ENCODE data around the gene GPC5. TPM values are rescaled to one million over a fixed set of nuclear protein-coding genes. Genes with fewer than 3 reads are reported as not detected.

The GPC5 gene
- total RNA-seq, 1 experiment from 2014 or later = not detected

- DNase-seq = no peak
- peaks cover 5% of the 10 kb centered on the region for H3K9me3 Mint-ChIP-seq (ENCODE audit: low read depth, unreplicated experiment)
- H3K27ac Mint-ChIP-seq (ENCODE audit: unreplicated experiment) = no peak overlapping the region
- TF ChIP-seq CTCF (IDR thresholded peaks at IDR 0.05; ENCODE audit: unreplicated experiment) = no peak
- H3K4me3 Mint-ChIP-seq (ENCODE audit: low read depth, unreplicated experiment) = no peak overlapping the region
- no TSS peak for BruUV-seq (replicated peaks)
- H3K36me3 Mint-ChIP-seq (ENCODE audit: insufficient read depth, unreplicated experiment) = no peaks in the 10 kb centered on the region
- no peaks in the 10 kb centered on the region for H3K27me3 Mint-ChIP-seq (ENCODE audit: unreplicated experiment)
- intact Hi-C loops (cut with micrococcal nuclease; ENCODE audit: unreplicated experiment) = no loop called here
- CTCF ChIA-PET = no interaction called here
- H3K4me1 Mint-ChIP-seq (ENCODE audit: low read depth, unreplicated experiment) = no peaks in the 10 kb centered on the region
Measured at GRCh38 chr13:91922969-91923592, 524.7 kb downstream of the GPC5 start.

GRCh38 chr13:91930687-91931086 is 532.3 kb downstream of the GPC5 start:
- no peak for TF ChIP-seq CTCF (IDR thresholded peaks at IDR 0.05; ENCODE audit: unreplicated experiment)
- CTCF ChIA-PET = no interaction called here
- H3K9me3 Mint-ChIP-seq (ENCODE audit: low read depth, unreplicated experiment) = no peaks in the 10 kb centered on the region
- H3K27ac Mint-ChIP-seq (ENCODE audit: unreplicated experiment) = no peak overlapping the region
- H3K4me3 Mint-ChIP-seq (ENCODE audit: low read depth, unreplicated experiment) = no peak overlapping the region
- H3K36me3 Mint-ChIP-seq (ENCODE audit: insufficient read depth, unreplicated experiment) = no peaks in the 10 kb centered on the region
- H3K27me3 Mint-ChIP-seq (ENCODE audit: unreplicated experiment) = no peaks in the 10 kb centered on the region
- no peaks in the 10 kb centered on the region for H3K4me1 Mint-ChIP-seq (ENCODE audit: low read depth, unreplicated experiment)
- no TSS peak for BruUV-seq (replicated peaks)
- DNase-seq = no peak
- intact Hi-C loops (cut with micrococcal nuclease; ENCODE audit: unreplicated experiment) = no loop called here

GRCh38 chr13:91934354-91934753 is 535.9 kb downstream of the GPC5 start:
- H3K27ac Mint-ChIP-seq (ENCODE audit: unreplicated experiment) = no peak overlapping the region
- CTCF ChIA-PET = no interaction called here
- no peaks in the 10 kb centered on the region for H3K4me1 Mint-ChIP-seq (ENCODE audit: low read depth, unreplicated experiment)
- no peaks in the 10 kb centered on the region for H3K9me3 Mint-ChIP-seq (ENCODE audit: low read depth, unreplicated experiment)
- H3K36me3 Mint-ChIP-seq (ENCODE audit: insufficient read depth, unreplicated experiment) = no peaks in the 10 kb centered on the region
- BruUV-seq (replicated peaks) = no TSS peak
- no peak for DNase-seq
- H3K4me3 Mint-ChIP-seq (ENCODE audit: low read depth, unreplicated experiment) = no peak overlapping the region
- H3K27me3 Mint-ChIP-seq (ENCODE audit: unreplicated experiment) = no peaks in the 10 kb centered on the region
- intact Hi-C loops (cut with micrococcal nuclease; ENCODE audit: unreplicated experiment) = no loop called here
- TF ChIP-seq CTCF (IDR thresholded peaks at IDR 0.05; ENCODE audit: unreplicated experiment) = no peak

- Mint-ChIP-seq H3K4me3 (ENCODE audit: low read depth, unreplicated experiment) (no peak overlapping the region), H3K36me3 (ENCODE audit: insufficient read depth, unreplicated experiment) (no peaks in the 10 kb centered on the region), H3K27me3 (ENCODE audit: unreplicated experiment) (no peaks in the 10 kb centered on the region), H3K27ac (ENCODE audit: unreplicated experiment) (no peak overlapping the region), H3K9me3 (ENCODE audit: low read depth, unreplicated experiment) (no peaks in the 10 kb centered on the region), H3K4me1 (ENCODE audit: low read depth, unreplicated experiment) (no peaks in the 10 kb centered on the region)
- no peak for TF ChIP-seq CTCF (IDR thresholded peaks at IDR 0.05; ENCODE audit: unreplicated experiment)
- intact Hi-C loops (cut with micrococcal nuclease; ENCODE audit: unreplicated experiment) = no loop called here
- no TSS peak for BruUV-seq (replicated peaks)
- no peak for DNase-seq
- CTCF ChIA-PET = no interaction called here
Measured at GRCh38 chr13:91946498-91947070, 548.2 kb downstream of the GPC5 start.
